Measurements from ENCODE around the gene ZNF57.
A peak's percentile ranks its signal among the peaks of the same experiment; 100 is the strongest.

ZNF57 gene

GRCh38 chr19:2950286-2951124, 49.8 kb downstream of the ZNF57 start (continued):
- TF ChIP-seq ZNF473 (tag by site-specific recombination; IDR thresholded peaks at IDR 0.05) (no peak), ZBTB6 (tag by site-specific recombination; IDR thresholded peaks at IDR 0.05) (no peak), ZNF280D (tag by site-specific recombination; IDR thresholded peaks at IDR 0.05) (no peak), ZNF311 (tag by site-specific recombination; IDR thresholded peaks at IDR 0.05; ENCODE audit: borderline replicate concordance) (no peak), ZNF747 (tag by site-specific recombination; IDR thresholded peaks at IDR 0.05) (no peak), ZBTB8A (tag by site-specific recombination; IDR thresholded peaks at IDR 0.05) (peak; percentile 13), ZBTB26 (tag by site-specific recombination; optimal IDR thresholded peaks at IDR 0.05) (peak; percentile 43), ZNF146 (tag by site-specific recombination; IDR thresholded peaks at IDR 0.05) (no peak), ZSCAN18 (tag by site-specific recombination; IDR thresholded peaks at IDR 0.05) (no peak), ZNF610 (tag by site-specific recombination; IDR thresholded peaks at IDR 0.05; ENCODE audit: borderline replicate concordance) (no peak), ZIC2 (tag by site-specific recombination; IDR thresholded peaks at IDR 0.05) (0 out of 2 replicates have a peak, but pooled peaks have one; percentile 25), FEZF1 (tag by site-specific recombination; IDR thresholded peaks at IDR 0.05) (peak; percentile 41; the same call in 1 of the 2 replicates), ZNF510 (tag by site-specific recombination; IDR thresholded peaks at IDR 0.05; ENCODE audit: insufficient replicate concordance) (no peak), ZNF394 (tag by site-specific recombination; IDR thresholded peaks at IDR 0.05; ENCODE audit: borderline replicate concordance) (peak; percentile 52; the same call in 1 of the 2 replicates), PRDM2 (tag by site-specific recombination; IDR thresholded peaks at IDR 0.05; ENCODE audit: borderline replicate concordance) (no peak), ZBTB20 (tag by site-specific recombination; IDR thresholded peaks at IDR 0.05) (0 out of 2 replicates have a peak, but pooled peaks have one; percentile 34), ZNF571 (tag by site-specific recombination; IDR thresholded peaks at IDR 0.05) (no peak), KLF8 (tag by site-specific recombination; IDR thresholded peaks at IDR 0.05) (peak; percentile 81), MEIS1 (CRISPR knock-in tag; IDR thresholded peaks at IDR 0.05; ENCODE audit: borderline replicate concordance) (no peak), ZBTB7A (tag by site-specific recombination; IDR thresholded peaks at IDR 0.05; ENCODE audit: low read depth) (peak; percentile 85; the same call in 1 of the 2 replicates), ZNF433 (tag by site-specific recombination; IDR thresholded peaks at IDR 0.05; ENCODE audit: low read depth) (no peak), GLIS1 (tag by site-specific recombination; IDR thresholded peaks at IDR 0.05) (peak; percentile 49; the same call in 1 of the 2 replicates), ZNF266 (tag by site-specific recombination; IDR thresholded peaks at IDR 0.05; ENCODE audit: low read depth) (no peak), ZNF677 (tag by site-specific recombination; IDR thresholded peaks at IDR 0.05) (no peak)
